LNCAP (cell line): ENCODE results near the gene TIPRL.

ENCODE experiments used
- CTCF ChIP-seq: fragments of 450-650 bp; IDR thresholded peaks from 2 replicates; pipeline ENCODE4 v1.5.1; 2017; ENCODE audit warnings: mild to moderate bottlenecking

TIPRL gene

GRCh38 chr1:168223261-168223660, 44.5 kb downstream of the TIPRL start:
- no peak for TF ChIP-seq CTCF

- no peak for TF ChIP-seq CTCF
Observed at GRCh38 chr1:168223681-168224540, 45.1 kb downstream of the TIPRL start.

GRCh38 chr1:168224991-168225390, 46.2 kb downstream of the TIPRL start:
- TF ChIP-seq CTCF, result no peak

DNA sequence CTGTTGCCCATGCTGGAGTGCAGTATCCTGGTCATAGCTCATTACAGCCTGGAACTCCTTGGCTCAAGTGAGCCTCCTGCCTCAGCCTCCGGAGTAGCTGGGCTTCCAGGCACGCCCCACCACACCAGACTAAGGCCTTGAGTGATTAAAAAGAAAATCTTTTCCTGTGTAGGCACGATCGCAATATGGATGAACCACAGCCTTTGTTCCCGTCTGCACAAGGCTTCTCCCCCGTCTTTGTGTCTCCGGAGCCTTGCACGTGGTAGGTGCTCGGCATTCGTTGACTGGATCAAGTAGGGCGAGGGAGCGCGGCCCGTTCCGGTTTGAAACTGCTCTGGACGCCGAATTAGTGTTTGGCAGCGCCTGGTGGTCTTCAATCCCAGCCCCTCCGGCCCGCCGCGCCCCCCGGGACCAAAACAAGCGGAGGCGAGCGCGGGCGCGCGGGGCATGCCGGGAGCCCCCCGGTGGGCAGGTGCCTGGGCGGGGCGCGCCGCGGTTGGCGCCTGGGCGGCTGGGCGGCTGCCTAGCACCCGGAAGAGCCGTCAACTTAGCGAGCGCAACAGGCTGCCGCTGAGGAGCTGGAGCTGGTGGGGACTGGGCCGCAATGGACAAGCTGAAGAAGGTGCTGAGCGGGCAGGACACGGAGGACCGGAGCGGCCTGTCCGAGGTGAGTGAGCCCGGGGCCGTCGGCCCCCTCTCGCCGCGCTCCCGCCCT, 46.9 kb downstream of the TIPRL start, which contains the start of gene SFT2D2:
Gene SFT2D2 (plus strand): TSS at position 529 of the 715 bp plus-strand sequence. CDS start 76 bp downstream, at position 605.
- no peak for TF ChIP-seq CTCF

GRCh38 chr1:168227620-168228019, 48.9 kb downstream of the TIPRL start:
- no peak for TF ChIP-seq CTCF

DNA sequence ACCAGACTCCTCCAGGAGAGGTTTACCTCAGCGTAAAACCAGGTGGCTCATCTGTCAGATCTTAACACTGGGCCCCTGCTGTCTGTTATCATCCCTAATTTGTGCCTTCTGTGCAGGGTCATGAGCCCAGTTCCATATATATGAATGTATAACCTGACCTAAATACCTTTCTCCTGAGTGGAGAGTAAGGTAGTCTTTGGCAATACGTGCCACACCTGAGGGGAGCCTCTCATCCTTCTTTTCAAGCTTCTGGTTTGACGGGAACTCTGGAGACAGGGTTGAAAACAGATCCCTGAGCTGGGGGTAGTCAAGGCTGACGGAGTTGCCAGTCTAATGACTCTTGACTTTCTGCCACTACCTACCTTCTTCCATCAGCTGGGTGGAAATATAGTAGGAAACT, 51.1 kb downstream of the TIPRL start:
- no peak for TF ChIP-seq CTCF

- no peak for TF ChIP-seq CTCF
Observed at GRCh38 chr1:168230709-168231108, 51.9 kb downstream of the TIPRL start.
